Caco-2 (cell line): ENCODE results near the gene ATPAF2. TPM values are rescaled to one million over a fixed set of nuclear protein-coding genes. Genes with fewer than 3 reads are reported as not detected.

ENCODE experiments used
- BruUV-seq: library from RNA; stranded (reverse); fragments of 400-500 nt; replicated peaks from 2 replicates; lab custom pipeline; 2021; lab: Mats Ljungman, UMichigan
- CTCF ChIA-PET: fragments of 300-600 bp; sonication (Branson Sonifier 250); formaldehyde crosslinking; loops from one replicate; lab custom pipeline; 2022; ENCODE audit warnings: antibody characterized with exemption; lab: Charles Lee
- POLR2A ChIA-PET: fragments of 300-600 bp; sonication (Branson Sonifier 250); formaldehyde crosslinking; loops from one replicate; lab custom pipeline; 2022; ENCODE audit warnings: antibody characterized with exemption; lab: Charles Lee
- DNase-seq, 2 experiments: peaks; one replicate each; pipeline versions ENCODE4 v3.0.0 to v3.0.0-alpha.2; 2020 to 2022
- H3K27me3 ChIP-seq: replicated peaks from 2 replicates; pipeline ENCODE4 v1.6.0; 2011; ENCODE audit warnings: low read length; ENCODE audit not compliant: control insufficient read depth, insufficient read depth
- H3K36me3 ChIP-seq: 2 replicates; pipeline ENCODE4 v1.5.1; 2011; ENCODE audit warnings: low read length; ENCODE audit not compliant: control insufficient read depth, insufficient read depth
- H3K4me1 ChIP-seq: fragments of 250-450 bp; sonication (Bioruptor Pico); 2 replicates; pipeline ENCODE4 v1.5.1; 2020; ENCODE audit warnings: mild to moderate bottlenecking
- H3K4me3 ChIP-seq: 2 replicates; pipeline ENCODE4 v1.5.1; 2011; ENCODE audit warnings: low read depth, mild to moderate bottlenecking, control low read depth, low read length
- H3K9me3 ChIP-seq: fragments of 250-450 bp; sonication (Bioruptor Pico); 2 replicates; pipeline ENCODE4 v1.5.1; 2020; ENCODE audit warnings: mild to moderate bottlenecking, moderate library complexity
- H3K27ac Mint-ChIP-seq: one replicate; pipeline ENCODE4 v1.8.0; 2022; ENCODE audit warnings: mixed read lengths; ENCODE audit not compliant: unreplicated experiment
- H3K27me3 Mint-ChIP-seq: one replicate; pipeline ENCODE4 v1.8.0; 2022; ENCODE audit warnings: mixed read lengths; ENCODE audit not compliant: insufficient read depth, unreplicated experiment
- H3K36me3 Mint-ChIP-seq: one replicate; pipeline ENCODE4 v1.8.0; 2022; ENCODE audit warnings: mild to moderate bottlenecking, mixed read lengths; ENCODE audit not compliant: insufficient read depth, unreplicated experiment
- H3K4me1 Mint-ChIP-seq: one replicate; pipeline ENCODE4 v1.8.0; 2022; ENCODE audit warnings: low read depth, mixed read lengths; ENCODE audit not compliant: unreplicated experiment
- H3K4me3 Mint-ChIP-seq: one replicate; pipeline ENCODE4 v1.8.0; 2022; ENCODE audit warnings: mild to moderate bottlenecking, moderate library complexity, mixed read lengths; ENCODE audit not compliant: unreplicated experiment
- H3K9me3 Mint-ChIP-seq: one replicate; pipeline ENCODE4 v1.8.0; 2022; ENCODE audit warnings: mixed read lengths; ENCODE audit not compliant: unreplicated experiment
- intact Hi-C: fragments of 100-400 bp; cut with micrococcal nuclease; formaldehyde crosslinking; loops from one replicate; pipeline ENCODE4 v1.10.0; 2022; ENCODE audit not compliant: unreplicated experiment
- total RNA-seq: library from RNA; stranded (reverse); gene quantifications from 2 replicates; pipeline ENCODE4 v1.2.3, GENCODE V29; 2022
- TF ChIP-seq, protein P1 (sequence below), 2 experiments: fragments of 200-600 bp in 1 of 2; IDR thresholded peaks; 1 replicate in 1 of 2; 2 replicates in 1 of 2; pipeline versions ENCODE4 v1.5.1 to v1.8.0; 2011 to 2022; ENCODE audit warnings: antibody characterized with exemption in 1 of 2, control low read depth in 1 of 2, inconsistent platforms in 1 of 2, low read depth in 1 of 2, low read length in 1 of 2, mild to moderate bottlenecking in 1 of 2, moderate library complexity in 1 of 2; ENCODE audit not compliant: insufficient read depth in 1 of 2, severe bottlenecking in 1 of 2, unreplicated experiment in 1 of 2

The ATPAF2 gene
- total RNA-seq, 1 experiment from 2014 or later = 37.9 TPM

GRCh38 chr17:18015593-18015992, 23.4 kb downstream of the ATPAF2 start:
- TF ChIP-seq, protein P1, sequence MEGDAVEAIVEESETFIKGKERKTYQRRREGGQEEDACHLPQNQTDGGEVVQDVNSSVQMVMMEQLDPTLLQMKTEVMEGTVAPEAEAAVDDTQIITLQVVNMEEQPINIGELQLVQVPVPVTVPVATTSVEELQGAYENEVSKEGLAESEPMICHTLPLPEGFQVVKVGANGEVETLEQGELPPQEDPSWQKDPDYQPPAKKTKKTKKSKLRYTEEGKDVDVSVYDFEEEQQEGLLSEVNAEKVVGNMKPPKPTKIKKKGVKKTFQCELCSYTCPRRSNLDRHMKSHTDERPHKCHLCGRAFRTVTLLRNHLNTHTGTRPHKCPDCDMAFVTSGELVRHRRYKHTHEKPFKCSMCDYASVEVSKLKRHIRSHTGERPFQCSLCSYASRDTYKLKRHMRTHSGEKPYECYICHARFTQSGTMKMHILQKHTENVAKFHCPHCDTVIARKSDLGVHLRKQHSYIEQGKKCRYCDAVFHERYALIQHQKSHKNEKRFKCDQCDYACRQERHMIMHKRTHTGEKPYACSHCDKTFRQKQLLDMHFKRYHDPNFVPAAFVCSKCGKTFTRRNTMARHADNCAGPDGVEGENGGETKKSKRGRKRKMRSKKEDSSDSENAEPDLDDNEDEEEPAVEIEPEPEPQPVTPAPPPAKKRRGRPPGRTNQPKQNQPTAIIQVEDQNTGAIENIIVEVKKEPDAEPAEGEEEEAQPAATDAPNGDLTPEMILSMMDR (IDR thresholded peaks at IDR 0.05; ENCODE audit: insufficient read depth in 1 of 2, low read depth in 1 of 2, low read length in 1 of 2, severe bottlenecking in 1 of 2, unreplicated experiment in 1 of 2) = no peak
- ChIA-PET POLR2A (no interaction called here), CTCF (interaction anchor here (0.7 kb wide), 1 partner anchor 96 kb away, joined by 3 read pairs; no protein-coding TSS in a partner anchor)
- H3K4me3 ChIP-seq = no peak overlapping the region
- peaks cover 14% of the 10 kb centered on the region for H3K36me3 Mint-ChIP-seq
- H3K27ac Mint-ChIP-seq = no peak overlapping the region
- H3K4me1 Mint-ChIP-seq = peaks cover 7% of the 10 kb centered on the region
- DNase-seq = no peak
- no peaks in the 10 kb centered on the region for H3K9me3 ChIP-seq
- no peaks in the 10 kb centered on the region for H3K9me3 Mint-ChIP-seq
- intact Hi-C loops = no loop called here
- no TSS peak for BruUV-seq
- H3K4me1 ChIP-seq = 0 out of 2 replicates have a peak, but pooled peaks cover 3% of the 10 kb centered on the region
- no peaks in the 10 kb centered on the region; the same call in 1 of the 2 replicates for H3K36me3 ChIP-seq
- H3K27me3 Mint-ChIP-seq = no peaks in the 10 kb centered on the region
- no peak overlapping the region for H3K4me3 Mint-ChIP-seq
- H3K27me3 ChIP-seq = no peaks in the 10 kb centered on the region

GRCh38 chr17:18014006-18014405, 25.0 kb downstream of the ATPAF2 start:
- Mint-ChIP-seq H3K4me1 (peaks cover 7% of the 10 kb centered on the region), H3K9me3 (no peaks in the 10 kb centered on the region), H3K27me3 (no peaks in the 10 kb centered on the region), H3K27ac (no peak overlapping the region), H3K4me3 (no peak overlapping the region), H3K36me3 (peaks cover 11% of the 10 kb centered on the region)
- Histone ChIP-seq H3K27me3 (no peaks in the 10 kb centered on the region), H3K4me3 (no peak overlapping the region), H3K4me1 (0 out of 2 replicates have a peak, but pooled peaks cover 3% of the 10 kb centered on the region), H3K36me3 (no peaks in the 10 kb centered on the region), H3K9me3 (no peaks in the 10 kb centered on the region)
- CTCF ChIA-PET = interaction anchor here (0.7 kb wide), 1 partner anchor 366 kb away, joined by 3 read pairs; no protein-coding TSS in a partner anchor
- no TSS peak for BruUV-seq
- intact Hi-C loops = no loop called here
- no peak for DNase-seq
- TF ChIP-seq, protein P1 (IDR thresholded peaks at IDR 0.05; ENCODE audit: insufficient read depth in 1 of 2, low read depth in 1 of 2, low read length in 1 of 2, severe bottlenecking in 1 of 2, unreplicated experiment in 1 of 2) = no peak
- POLR2A ChIA-PET = no interaction called here

DNA sequence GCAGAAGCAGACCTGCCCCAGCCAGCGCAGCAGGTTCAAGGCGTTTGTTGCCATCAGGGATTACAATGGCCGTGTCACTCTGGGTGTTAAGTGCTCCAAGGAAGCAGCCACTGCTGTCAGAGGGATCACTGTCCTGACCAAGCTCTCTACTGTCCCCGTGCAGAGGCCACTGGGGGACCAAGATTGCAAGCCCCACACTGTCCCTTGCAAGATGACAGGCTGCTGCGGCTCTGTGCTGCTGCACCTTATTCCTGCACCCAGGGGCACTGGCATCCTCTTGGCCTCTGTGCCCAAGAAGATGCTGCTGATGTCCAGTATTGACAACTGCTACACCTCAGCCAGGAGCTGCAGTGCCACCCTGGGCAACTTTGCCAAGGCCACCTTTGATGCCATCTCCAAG, 27.7 kb downstream of the ATPAF2 start:
- no peaks in the 10 kb centered on the region for H3K27me3 Mint-ChIP-seq
- BruUV-seq = no TSS peak
- Histone ChIP-seq H3K4me3 (no peak overlapping the region), H3K4me1 (no peaks in the 10 kb centered on the region), H3K9me3 (no peaks in the 10 kb centered on the region), H3K27me3 (no peaks in the 10 kb centered on the region), H3K36me3 (no peaks in the 10 kb centered on the region)
- no peak for DNase-seq
- no peak overlapping the region for H3K4me3 Mint-ChIP-seq
- intact Hi-C loops = no loop called here
- ChIA-PET POLR2A (no interaction called here), CTCF (no interaction called here)
- no peak overlapping the region for H3K27ac Mint-ChIP-seq
- H3K9me3 Mint-ChIP-seq = no peaks in the 10 kb centered on the region
- H3K36me3 Mint-ChIP-seq = peaks cover 8% of the 10 kb centered on the region
- TF ChIP-seq, protein P1 (IDR thresholded peaks at IDR 0.05; ENCODE audit: insufficient read depth in 1 of 2, low read depth in 1 of 2, low read length in 1 of 2, severe bottlenecking in 1 of 2, unreplicated experiment in 1 of 2) = no peak
- H3K4me1 Mint-ChIP-seq = no peaks in the 10 kb centered on the region
